D721Med (cell line): ENCODE data around the gene PDZD7.
A peak's percentile ranks its signal among the peaks of the same experiment; 100 is the strongest.

Source experiments
- DNase-seq: peaks from one replicate; pipeline ENCODE4 v3.0.0; 2011; ENCODE audit warnings: low spot score; ENCODE audit not compliant: insufficient read length
- FAIRE-seq: peaks from 2 replicates; lab custom pipeline; 2011; peaks lifted over from hg19 to GRCh38; lab: Jason Lieb, UNC
- CTCF ChIP-seq: IDR thresholded peaks from 2 replicates; pipeline ENCODE4 v1.5.1; 2012; ENCODE audit warnings: mild to moderate bottlenecking, control low read depth; ENCODE audit not compliant: insufficient read depth; ENCODE audit errors: missing control alignments

PDZD7 gene

GRCh38 chr10:101031796-101032636 lies 1.1 kb upstream of the PDZD7 start:
- FAIRE-seq (no peak), DNase-seq (peak; percentile 44)
- TF ChIP-seq CTCF, result no peak

DNA sequence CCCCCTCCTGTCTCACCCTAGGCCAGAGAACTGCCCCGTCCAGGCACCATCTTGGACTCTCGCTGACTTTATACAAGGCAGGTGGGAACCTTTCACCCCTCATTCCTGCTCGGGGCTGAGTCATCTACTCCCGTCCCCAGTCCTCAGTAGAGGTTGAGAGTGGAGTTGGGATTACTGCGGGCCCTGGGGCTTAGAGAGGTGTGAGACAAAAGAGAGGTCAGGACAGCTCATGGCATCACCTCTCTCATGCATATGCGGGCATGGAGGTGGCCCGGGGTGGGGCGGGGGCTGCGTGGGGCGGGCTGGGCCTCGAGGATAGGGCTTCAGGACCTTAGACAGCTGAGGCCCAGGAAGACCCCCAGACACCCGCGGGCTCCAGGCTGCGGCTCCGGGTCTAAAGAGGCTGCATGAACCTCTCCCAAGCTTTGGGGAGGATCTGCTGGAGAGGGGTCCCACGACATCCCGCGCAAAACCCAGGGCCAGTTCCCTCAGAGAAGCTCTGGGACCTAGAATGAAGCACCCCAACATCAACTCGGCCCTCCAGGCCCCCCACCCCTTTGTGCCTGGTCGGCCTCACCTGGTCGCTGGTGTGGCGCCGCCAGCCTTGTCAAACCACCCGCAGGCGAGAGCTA lies 317 bp downstream of the PDZD7 start:
- FAIRE-seq (no peak), DNase-seq (no peak)
- TF ChIP-seq CTCF, result no peak

GRCh38 chr10:101029520-101030295 lies 1.2 kb downstream of the PDZD7 start:
- FAIRE-seq (no peak), DNase-seq (no peak)
- no peak for TF ChIP-seq CTCF

DNA sequence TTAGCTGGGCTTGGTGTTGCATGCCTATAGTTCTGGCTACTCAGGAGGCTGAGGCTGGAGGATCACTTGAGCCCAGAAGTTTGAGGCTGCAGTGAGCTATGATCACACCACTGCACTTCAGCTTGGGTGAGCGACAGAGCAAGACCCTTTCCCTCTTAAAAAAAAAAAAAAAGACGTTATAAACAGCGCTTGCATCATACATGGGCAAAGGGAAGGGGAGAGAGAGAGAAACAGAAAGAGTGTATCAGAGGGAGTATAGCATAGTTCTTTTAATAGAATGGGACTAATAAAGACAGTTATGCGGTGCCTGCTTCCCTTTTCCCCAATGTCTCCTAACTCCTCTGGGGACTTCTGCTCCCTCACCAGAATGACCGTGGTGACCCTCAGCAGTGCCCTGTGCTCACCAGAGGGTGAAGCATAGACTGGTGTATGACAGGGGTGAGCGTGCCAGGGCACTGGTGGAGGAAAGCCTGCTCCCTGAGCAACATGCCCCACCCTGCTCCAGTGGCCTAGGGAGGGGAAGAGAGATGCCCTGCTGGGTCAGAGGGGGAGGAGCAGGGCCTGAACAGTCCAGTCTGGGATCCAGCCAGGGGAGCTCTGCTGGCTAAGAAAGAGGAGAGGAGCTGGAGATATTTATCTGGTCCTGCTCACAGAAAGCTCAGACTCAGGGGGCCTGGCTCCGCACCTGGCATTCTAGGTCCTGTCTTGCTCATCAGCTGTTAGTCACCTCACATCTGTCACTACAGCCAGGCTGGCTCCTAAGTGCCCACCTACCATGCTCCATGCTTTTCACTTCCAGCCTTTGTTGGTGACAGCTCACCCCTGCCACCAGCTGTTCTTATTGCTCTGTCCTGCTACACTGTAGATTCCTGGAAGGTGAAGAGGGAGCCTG lies 2.2 kb downstream of the PDZD7 start:
- FAIRE-seq (no peak), DNase-seq (no peak)
- no peak for TF ChIP-seq CTCF

DNA sequence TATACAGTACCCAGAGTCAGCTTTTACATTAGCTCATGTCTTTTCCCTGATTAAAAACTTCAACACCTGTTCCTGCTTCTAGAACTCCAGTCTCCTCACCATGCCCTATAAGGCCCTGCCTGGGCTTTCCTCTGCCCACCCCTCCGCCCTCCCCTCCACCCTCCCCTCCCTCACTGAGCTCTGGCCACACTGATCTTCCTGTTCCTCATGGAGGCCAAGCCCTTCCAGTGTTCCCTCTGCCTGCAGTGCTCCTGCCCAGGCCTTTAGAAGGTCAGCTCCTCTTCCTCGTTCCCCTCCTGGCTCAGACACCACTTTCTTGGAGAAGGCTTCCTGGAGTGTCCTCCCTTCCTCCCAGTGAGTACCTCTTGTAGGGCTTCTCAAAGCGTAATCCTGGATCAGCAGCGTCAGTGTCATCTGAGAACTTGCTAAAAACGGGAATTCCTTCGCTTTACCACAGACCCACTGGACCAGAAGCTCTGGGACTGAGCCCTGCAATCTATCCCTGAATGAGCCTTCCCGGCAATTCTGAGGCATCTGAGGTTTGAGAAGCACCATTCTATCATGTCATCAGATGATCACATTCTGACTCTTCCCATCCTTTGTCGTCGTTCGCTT lies 3.7 kb downstream of the PDZD7 start:
- no peak for FAIRE-seq
- DNase-seq, result no peak
- TF ChIP-seq CTCF, result no peak
